GM18868 (cell line): ENCODE measurements around the gene DRICH1.
"Not testable (repeated sequence)": the region's sequence is repeated elsewhere in the genome, so short reads cannot be mapped to it uniquely, and the experiment has no call there.

Experiments
- ATAC-seq: cut with Tn5 transposase; IDR thresholded peaks from one replicate; pipeline ENCODE4 v1.9.1; 2021; ENCODE audit warnings: mild to moderate bottlenecking, moderate library complexity; ENCODE audit not compliant: unreplicated experiment

Gene DRICH1

DNA sequence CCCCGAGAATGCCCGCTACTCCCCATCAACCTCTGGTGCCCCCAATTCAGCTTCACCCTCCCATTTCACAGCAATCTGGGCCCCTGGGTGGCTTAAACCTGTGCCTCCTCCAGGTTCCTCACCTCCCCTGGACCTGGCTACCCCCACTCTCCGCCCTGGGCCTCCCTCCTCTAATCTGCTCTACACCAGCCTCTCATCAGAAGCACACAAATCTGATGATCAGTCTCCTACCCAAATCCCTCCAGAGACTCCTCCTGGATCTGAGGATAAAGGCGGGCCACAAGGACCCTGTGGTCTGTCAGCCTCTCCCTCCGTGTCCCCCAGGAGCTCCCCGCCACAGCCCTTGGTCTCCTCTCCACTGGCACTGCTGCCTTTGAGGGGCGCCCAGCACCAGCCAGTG is 28.9 kb downstream of the DRICH1 start:
- ATAC-seq, result no peak

DNA sequence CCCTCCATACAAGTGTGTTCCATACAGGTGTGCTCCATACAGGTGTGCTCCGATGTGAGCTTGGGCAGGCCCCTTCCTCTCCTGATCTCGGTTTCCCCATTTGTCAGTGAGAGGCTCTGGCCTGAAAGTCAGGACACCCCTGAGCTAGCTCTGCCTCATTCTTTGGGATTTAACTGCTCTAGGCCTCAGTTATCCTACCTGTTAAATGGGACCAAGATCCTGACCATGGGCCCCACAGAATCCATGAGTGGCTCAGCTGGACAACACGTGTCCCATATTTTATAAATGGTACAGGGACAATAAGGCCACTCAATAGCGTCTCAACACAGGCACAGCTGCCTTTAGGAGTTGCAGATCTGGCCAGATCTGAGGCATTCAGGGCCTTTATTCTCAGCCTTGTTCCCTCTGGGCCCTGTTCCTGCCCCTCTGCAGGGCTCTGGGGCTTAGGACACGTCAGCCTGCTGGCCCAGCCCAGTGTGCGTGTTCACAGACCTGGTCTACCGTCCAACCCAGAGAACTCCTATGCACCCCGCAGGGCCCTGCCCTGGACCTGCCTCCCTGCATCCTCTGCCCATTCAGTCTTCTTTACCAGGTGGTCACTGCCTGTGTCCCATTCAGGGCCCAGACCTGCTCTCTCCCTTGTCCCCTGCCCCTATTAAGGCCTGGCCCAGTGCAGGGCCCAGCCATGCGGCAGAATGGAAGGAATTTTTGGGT is 33.2 kb downstream of the DRICH1 start:
- no peak for ATAC-seq

DNA sequence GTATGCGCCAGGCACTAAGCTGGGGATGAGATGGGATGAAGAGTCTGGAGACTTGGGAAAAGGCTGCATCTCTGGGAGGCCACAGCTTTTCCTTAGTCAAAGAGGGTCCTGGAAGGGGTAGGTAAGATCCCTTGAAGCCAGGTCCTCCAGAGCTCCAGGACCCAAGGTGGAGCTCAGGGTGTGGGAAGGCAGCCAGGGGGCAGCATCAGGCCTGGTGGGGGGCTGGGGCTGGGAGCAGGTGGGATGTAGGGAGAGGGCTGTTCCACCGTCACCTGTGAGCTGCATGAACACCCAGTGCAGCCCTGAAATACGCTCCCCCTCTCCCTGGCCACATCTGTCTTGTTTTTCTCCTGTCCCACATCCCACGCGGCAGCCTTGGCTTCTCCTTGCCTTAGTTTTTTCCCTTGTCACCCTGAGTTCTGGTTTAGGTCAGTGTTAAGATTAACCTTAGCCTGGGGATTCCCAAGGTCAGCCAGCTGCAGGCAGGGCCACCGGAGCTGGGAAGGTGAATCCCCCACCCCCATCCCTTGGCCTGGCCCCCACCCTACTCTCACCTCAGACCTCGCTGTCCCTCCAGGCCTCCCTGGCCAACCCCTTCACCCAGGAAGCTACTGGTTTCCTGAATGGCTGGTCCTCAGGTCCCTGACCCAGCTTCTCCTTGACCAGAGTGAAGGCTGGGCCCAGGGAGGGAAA is 34.4 kb downstream of the DRICH1 start:
- not testable (repeated sequence) for ATAC-seq

DNA sequence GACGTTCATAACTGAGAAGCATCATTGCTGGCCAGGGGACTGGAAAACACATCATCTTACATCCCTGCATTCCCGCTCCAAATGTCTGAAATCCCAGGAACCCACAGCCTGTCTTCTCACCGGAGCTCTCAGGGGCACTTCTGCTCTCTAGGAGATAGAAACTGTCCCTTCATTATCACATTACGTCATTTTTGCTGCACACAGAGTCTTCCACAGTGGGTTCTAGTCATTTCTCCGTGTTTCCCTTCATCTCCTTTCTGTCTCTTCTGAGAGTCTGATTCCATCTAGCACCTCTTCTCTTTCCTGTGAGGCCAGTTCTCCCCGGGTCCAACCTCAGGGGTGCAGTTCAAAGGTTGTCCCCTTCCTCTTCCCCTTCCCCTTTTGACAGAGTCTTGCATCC is 36.2 kb downstream of the DRICH1 start:
- not testable (repeated sequence) for ATAC-seq

DNA sequence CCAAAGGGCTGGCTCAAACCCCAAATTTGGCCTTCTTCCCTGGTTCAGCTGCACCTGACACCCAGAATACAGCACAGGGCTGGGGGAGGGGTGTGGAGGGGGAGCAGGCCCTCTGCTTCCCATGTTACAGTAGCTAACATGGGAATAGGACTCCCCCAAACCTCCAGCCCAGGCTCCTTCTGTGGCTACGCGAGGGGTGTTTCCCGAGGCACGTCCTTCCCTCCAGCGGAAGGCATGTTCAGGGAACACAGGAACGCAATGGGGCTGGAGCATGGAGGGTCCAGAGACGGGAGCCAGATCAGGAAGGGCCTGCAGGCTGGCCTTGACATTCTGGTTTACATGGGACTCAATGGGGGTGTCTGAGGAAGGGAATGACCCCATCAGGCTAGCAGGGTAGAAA is 40.3 kb downstream of the DRICH1 start:
- ATAC-seq, result no peak

DNA sequence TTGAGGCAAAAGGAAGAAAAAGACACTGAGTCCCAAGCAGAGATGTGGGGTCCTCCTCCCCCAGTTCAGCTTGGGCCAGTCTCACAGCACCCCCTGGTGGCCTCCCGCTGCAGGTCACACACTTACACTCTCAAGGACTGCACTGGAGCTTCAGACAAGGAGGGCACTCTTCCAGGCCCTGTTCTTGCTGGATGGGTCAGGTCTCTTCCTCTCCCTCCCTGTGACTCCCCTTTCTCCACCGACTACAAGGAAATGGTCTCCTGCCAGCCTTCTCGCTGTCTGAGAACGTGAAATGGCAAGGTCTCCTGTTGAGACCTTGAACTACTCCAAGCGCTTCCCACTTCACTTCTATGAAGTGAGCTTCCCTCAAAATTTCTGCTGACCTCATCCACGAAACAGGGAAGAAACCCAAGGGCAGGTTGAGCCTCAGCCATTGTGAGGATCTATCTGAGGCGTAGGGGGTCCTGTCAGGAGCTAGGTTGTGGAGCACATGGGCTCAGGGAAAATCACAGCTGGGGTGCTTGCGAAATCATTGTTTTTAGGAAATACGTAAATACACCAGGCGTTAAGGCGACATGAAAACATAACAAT is 40.8 kb downstream of the DRICH1 start:
- ATAC-seq, result no peak

DNA sequence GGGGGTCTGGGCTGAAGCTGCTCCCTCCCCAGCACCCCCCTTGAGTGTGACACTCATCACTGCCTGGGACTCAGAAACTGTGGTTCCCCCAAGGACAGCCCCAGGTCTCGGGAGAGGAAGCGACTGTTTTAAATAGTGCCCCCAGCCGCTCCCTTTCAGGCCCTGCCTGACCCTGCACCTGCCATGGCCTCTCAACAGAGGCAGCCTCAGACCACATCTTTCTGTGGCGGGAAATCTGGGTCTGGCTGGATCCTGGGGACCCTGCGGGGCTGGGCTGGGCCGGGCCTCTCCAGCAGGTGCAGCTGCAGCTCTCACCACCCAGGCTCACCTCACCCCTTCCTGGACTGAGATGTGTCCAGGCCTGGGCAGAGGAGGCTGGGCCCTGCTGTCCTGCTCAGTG is 48.3 kb downstream of the DRICH1 start:
- ATAC-seq, result no peak

DNA sequence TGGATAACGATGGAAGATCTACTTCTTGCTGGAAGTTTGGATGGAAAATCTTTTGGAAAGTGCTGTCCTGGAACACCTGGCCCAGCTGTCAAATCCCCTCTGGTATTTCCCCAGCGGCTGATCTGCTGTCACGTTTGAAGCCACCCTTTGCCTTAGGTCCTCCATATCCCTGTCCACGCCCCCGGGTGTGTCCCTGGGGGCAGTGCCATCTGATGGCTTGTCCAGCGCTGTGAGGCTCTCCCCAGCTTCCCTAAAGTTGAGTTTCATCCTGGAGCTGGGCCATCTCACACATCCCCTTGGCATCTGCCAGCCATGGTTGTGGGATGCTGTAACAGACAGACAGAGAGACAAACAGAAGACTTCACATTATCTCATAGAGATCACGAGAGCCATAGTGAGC is 49.0 kb downstream of the DRICH1 start:
- ATAC-seq, result no peak

DNA sequence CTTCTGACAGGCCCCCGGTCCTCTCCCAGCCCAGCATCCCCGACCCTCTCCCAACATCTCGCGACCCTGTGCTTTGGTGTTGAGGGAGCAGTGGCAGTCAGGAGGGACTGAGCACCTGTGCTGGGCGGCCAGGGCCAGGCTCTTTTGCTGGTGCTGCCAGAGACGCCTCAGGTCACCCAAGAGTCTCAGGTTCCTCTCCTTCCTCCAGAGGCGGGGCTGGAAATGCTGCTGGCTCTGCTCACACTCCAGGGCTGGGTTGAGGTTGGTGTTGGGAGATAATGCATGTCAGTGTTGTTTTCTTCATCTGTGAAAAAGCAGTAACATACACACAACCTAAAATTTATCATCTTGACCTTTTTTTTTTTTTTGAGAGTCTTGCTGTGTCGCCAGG is 50.9 kb downstream of the DRICH1 start:
- ATAC-seq, result no peak

DNA sequence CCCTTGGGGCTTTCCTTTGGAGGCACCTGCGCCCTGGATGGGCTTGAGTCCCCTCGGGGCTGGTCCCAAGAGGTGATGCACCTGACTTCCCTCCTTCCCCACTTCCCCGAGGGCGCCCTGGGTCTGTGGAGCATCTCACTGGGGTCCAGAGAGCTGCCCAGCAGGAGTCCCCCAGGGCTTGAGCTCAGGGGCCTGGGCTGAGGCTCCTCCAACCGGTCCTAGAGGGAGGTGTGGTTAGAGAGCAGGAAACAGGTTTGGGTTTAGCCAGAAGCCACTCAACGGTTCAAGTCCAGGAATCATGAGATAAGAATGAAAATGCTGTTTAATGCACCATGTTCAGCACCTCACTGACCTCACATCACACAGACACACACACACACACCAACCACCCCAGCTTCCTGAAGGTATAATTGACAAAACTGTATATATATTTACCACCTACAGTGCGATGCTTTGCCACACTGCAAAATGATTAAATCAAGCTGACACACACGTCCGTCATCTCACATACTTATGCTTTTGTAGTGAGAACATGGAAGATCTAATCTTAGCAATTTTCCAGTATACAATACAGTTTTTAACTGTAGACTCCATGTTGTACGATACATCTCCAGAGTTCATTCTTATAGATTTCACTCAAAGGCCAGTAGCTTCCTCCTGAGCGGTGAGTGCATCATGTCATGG is 51.4 kb downstream of the DRICH1 start:
- no peak for ATAC-seq

DNA sequence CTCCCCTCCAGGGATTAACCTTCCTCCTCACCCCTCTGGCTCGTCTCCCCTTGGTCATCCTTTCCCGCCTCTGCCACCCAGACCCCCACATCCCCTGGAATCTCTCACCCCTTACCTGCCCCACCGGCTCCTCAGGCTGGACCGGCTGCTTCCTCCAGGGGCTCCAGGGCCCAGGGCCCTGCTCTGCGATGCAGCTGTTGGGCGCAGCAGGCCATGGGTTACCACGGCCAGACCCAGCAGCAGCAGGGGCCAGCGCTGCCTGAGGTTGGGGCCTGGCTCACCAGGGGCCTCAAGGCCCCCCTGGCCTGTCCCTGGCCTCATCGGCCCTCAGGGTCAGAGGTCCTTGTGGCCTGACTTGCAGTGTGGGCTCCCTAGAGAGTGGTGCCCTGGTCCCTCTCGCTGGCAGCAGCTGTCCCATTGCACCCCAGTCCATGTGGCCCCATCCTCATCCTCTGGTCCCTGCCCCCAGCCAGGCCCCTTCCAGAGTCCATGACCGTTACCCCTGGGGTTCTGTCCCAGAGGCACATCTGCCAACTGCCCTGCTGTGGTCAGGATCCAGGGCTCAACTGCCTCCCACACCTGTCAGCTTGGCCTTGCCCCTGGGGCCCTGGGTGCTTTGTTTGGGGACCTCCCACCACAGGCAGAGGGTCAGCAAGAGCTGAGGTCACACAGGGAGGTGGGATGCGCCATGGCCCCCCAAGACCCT is 52.1 kb downstream of the DRICH1 start, which contains the start of gene IGLL1:
Gene IGLL1, minus strand, starts transcription at position 421 of the 706 bp plus-strand sequence. Its CDS starts 100 bp downstream, at position 321.
- no peak for ATAC-seq

DNA sequence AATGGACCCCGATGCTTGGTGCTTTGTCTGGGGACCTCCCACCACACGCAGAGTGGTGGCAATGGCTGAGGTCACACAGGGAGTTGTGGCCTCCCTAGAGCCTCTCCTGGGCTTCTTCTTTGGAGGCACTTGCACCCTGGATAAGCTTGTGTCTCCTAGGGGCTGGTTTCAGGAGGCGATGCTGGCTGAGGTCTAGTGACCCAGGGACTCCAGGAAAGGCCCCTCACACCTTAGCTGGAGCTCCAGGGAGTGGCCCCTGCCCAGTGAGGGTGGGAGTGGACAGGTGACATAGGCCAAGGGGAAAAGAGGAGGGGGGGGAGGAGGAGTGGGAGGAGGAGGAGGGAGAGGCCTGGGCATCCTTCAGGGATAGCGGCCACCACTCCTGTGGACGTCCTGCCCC is 52.8 kb downstream of the DRICH1 start:
- no peak for ATAC-seq

DNA sequence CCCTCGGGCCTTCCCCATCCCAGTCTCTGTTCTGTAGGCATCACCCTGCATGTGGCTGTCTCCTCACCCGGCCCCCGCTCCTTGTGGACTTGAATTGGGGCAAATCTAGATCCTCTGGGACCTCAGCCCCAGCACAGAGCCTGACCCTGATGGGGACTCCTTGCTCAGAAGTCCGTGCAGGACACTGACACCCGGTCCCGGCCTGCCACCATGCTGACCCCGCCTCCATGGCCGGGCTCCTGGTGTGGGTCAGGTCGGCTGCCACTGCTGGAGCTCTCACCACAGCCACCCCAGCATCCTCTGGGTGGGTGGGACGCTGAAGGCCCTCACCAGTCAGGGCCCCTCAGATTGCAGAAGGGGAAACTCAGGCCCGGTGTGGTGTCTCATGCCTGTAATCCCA is 53.8 kb downstream of the DRICH1 start:
- no peak for ATAC-seq

DNA sequence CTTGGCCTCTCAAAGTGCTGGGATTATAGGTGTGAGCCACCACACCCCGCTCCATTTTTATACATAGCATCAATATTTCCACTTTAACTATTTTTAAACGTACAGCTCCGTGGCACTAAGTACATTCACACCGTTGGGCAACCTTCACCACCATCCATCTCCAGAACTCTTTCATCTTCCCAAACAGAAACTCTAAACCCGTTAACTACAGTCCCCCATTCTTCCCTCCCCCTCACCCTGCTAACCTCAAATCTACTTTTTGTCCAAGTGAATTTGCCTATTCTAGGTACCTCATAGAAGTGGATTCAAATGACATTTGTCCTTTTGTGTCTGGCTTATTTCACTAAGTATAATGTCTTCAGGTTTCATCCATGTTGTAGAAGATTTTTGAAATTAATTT is 55.4 kb downstream of the DRICH1 start:
- no peak for ATAC-seq

DNA sequence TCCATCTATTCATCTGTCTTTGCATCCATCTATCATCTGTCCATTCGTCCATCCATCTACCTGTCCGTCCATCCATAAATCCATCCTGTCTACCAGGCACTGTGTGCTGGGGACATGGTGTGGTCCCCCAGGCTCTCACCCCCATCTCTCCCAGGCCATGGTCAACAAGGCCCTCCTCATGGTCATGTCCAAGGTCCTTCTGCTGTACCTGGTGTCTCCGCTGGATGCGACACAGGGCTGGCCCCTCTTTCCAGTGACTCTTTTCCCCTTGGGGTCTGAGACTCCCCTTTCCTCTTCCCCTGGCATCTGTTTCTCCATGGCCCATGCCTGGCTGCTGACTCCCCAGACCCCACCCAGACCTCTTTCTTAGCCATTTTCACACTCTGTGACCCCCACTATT is 56.5 kb downstream of the DRICH1 start:
- no peak for ATAC-seq

DNA sequence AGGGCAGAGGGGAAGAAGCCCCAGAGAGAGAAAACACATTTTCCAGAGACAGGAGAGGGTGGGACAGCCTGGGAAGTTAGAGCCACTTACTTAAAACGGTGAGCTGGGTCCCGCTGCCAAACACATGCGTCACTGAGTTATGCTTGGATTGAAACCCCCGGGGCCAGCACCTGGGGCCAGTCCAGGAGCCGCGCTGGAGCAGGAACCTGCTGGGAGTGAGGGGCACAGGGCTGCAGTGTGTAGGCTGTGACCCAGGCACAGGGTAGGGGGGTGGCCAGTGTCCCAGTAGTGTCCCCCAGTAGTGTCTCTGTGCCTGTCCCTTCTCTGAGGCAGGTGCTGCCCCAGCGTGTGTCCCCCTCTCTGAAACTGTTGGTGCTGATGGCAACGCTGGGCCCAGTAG is 57.2 kb downstream of the DRICH1 start:
- no peak for ATAC-seq

DNA sequence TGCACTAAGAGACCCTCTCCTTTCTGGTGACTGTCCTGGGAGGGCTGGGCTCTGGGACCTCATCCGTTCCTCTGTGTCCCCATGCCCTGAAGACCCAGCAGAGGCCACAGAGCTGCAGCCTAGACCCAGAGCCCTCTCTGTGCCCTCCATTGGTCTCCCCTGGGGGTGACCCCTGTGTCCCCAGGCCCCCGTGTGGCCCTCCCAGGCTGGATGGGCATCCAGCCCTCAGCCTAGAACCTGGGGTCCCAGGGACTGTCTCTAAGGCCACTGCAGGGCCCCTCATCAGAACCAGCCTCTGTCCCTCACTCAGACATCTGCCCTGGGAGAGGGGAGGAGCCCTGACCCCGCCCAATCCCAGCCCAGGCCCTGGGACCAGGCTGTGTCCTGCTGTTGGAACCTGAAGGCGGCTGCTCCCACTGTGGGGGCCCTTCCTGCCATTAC is 57.7 kb downstream of the DRICH1 start:
- no peak for ATAC-seq

DNA sequence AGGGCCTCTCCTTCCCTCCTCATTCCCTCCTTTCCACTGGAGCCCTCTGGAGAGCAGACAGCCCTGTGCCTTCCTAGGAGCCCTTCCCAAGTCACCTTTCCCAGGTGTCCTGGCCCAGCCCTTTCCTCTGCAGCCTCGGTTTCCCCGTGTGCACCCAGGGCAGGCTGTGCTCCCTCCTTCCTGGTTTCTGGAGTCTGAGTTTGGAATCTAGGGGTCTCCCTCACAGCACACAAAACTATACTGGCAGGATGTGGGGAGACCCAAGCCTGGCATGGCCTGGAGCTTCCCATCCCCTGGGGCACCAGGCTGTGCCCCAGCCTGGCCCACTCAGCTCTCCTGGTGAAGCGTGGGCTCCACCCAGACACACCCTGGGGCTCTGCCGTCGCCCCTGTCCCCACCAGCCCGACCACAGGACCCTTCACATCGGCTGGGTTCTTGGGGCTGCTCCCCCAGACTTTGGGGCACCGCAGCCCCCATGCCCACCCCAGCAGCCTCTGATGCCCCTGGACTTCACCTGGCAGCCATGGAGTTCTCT is 58.4 kb downstream of the DRICH1 start:
- not testable (repeated sequence) for ATAC-seq

DNA sequence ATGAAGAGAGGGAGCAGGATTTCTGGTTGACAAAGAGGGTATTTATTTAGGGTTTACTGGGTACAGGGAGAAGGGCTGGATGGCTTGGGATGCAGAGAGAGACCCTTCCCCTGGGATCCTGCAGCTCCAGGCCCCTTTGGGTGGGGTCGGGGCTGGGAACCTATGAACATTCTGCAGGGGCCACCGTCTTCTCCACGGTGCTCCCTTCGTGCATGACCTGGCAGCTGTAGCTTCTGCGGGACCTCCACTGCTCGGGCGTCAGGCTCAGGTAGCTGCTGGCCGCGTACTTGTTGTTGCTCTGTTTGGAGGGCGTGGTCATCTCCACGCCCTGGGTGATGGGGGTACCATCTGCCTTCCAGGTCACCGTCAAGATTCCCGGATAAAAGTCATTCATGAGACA is 59.0 kb downstream of the DRICH1 start:
- ATAC-seq, result not testable (repeated sequence)

DNA sequence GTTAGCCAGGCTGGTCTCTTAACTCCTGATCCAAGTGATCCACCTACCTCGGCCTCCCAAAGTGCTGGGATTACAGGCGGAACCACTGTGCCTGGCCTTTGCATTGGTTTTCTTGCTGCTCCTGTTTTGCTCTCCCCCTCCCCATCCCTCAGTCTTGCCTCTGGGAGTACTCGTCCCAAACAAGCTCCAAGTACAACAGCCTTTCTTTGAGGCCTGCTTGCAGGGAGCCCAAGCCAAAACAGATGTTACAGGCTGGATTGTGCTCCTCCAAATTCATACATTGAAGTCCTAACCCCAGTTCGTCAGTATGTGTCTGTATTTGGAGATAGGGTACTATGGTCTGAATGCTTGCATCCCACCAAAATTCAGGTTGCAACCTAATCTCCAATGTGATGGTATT is 60.6 kb downstream of the DRICH1 start:
- ATAC-seq, result no peak

DNA sequence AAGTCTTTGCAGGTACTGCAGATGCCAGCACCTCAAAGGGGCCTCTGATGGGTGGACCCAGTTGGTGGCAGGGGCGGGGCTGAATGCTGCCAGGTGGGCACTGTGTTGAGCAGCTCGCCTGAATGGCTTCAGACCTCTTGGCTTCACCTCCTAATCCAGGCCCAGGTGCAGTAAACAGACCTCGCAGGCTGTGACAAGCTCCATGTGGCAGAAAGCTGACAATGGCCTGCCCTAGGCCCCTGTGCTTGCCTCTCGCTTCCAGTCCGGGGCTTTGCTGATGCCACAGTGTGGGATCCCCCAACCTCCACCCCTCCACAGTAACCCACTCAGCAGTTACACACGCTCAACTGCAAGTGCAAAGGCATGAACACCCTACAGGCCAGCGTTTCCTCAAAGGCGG is 61.4 kb downstream of the DRICH1 start:
- ATAC-seq, result no peak
